T-cell (primary cell): ENCODE measurements around the gene PCDH9. TPM values are rescaled to one million over a fixed set of nuclear protein-coding genes. Genes with fewer than 3 reads are reported as not detected.

ENCODE experiments used
- ATAC-seq, 4 experiments: fragments of 200-7000 bp in 3 of 4; fragments of 150-1000 bp in 1 of 4; cut with Tn5 transposase; replicated peaks in 1 of 4; 1 replicate in 3 of 4; 2 replicates in 1 of 4; pipeline ENCODE4 v1.10.0; 2021; ENCODE audit warnings: moderate library complexity in 3 of 4, mild to moderate bottlenecking in 2 of 4, moderate number of reproducible peaks in 1 of 4
- CTCF ChIA-PET, 2 donors: fragments of 300-600 bp; sonication (Branson Sonifier 250); formaldehyde crosslinking; loops; one replicate each; lab custom pipeline; 2022; ENCODE audit warnings: antibody characterized with exemption in 2 of 2; lab: Charles Lee
- POLR2A ChIA-PET, 2 donors: fragments of 300-600 bp; sonication (Branson Sonifier 250); formaldehyde crosslinking; loops; one replicate each; lab custom pipeline; 2022; ENCODE audit warnings: antibody characterized with exemption in 2 of 2; lab: Charles Lee
- DNase-seq, 35 experiments: peaks; one replicate each; pipeline versions ENCODE4 v3.0.0 to v3.0.0-alpha.2; 2013 to 2023
- H3K27ac ChIP-seq: one replicate; pipeline ENCODE4 v1.5.1; 2013; ENCODE audit warnings: low read length
- H3K27me3 ChIP-seq, 2 experiments: replicated peaks in 1 of 2; 1 replicate in 1 of 2; 2 replicates in 1 of 2; pipeline versions ENCODE4 v1.6.1 to v1.7.0; 2013; ENCODE audit warnings: low read length in 1 of 2, mixed read lengths in 1 of 2; ENCODE audit not compliant: control insufficient read depth in 2 of 2, insufficient read depth in 2 of 2; ENCODE audit errors: extremely low read depth in 1 of 2
- H3K36me3 ChIP-seq, 2 donors: 1 replicate in 1 of 2; 2 replicates in 1 of 2; pipeline versions ENCODE4 v1.6.1 to v1.7.0; 2013; ENCODE audit warnings: low read length in 1 of 2; ENCODE audit not compliant: control insufficient read depth in 2 of 2, insufficient read depth in 1 of 2; ENCODE audit errors: extremely low read depth in 1 of 2
- H3K4me1 ChIP-seq, 2 experiments: 1 replicate in 1 of 2; 2 replicates in 1 of 2; pipeline versions ENCODE4 v1.6.1 to v1.7.0; 2013; ENCODE audit warnings: low read length in 2 of 2, mixed read lengths in 1 of 2; ENCODE audit not compliant: insufficient read depth in 2 of 2, control insufficient read depth in 1 of 2; ENCODE audit errors: extremely low read depth in 1 of 2
- H3K4me3 ChIP-seq, 2 donors: 1 replicate in 1 of 2; 2 replicates in 1 of 2; pipeline versions ENCODE4 v1.5.1 to v1.7.0; 2013; ENCODE audit warnings: mild to moderate bottlenecking in 2 of 2, low read length in 1 of 2, moderate library complexity in 1 of 2; ENCODE audit not compliant: control insufficient read depth in 1 of 2; ENCODE audit errors: extremely low read depth in 1 of 2
- H3K9me3 ChIP-seq: 2 replicates; pipeline ENCODE4 v1.7.0; 2013
- H3K27ac Mint-ChIP-seq, 2 donors: one replicate each; pipeline ENCODE4 v1.8.0; 2020 to 2021; ENCODE audit warnings: mild to moderate bottlenecking in 2 of 2, mixed read lengths in 2 of 2
- H3K27me3 Mint-ChIP-seq, 2 donors: one replicate each; pipeline ENCODE4 v1.8.0; 2021 to 2022; ENCODE audit warnings: mixed read lengths in 2 of 2
- H3K36me3 Mint-ChIP-seq: one replicate; pipeline ENCODE4 v1.8.0; 2021; ENCODE audit warnings: mixed read lengths
- H3K4me1 Mint-ChIP-seq, 3 donors: one replicate each; pipeline ENCODE4 v1.8.0; 2020 to 2022; ENCODE audit warnings: mixed read lengths in 3 of 3, mild to moderate bottlenecking in 1 of 3
- H3K4me3 Mint-ChIP-seq, 3 donors: one replicate each; pipeline ENCODE4 v1.8.0; 2020 to 2022; ENCODE audit warnings: mild to moderate bottlenecking in 3 of 3, mixed read lengths in 3 of 3, moderate library complexity in 3 of 3
- H3K9me3 Mint-ChIP-seq, 3 donors: one replicate each; pipeline ENCODE4 v1.8.0; 2020 to 2022; ENCODE audit warnings: mixed read lengths in 3 of 3
- WGBS: methylation state at CpG from one replicate; pipeline ENCODE4 v1.1.5; 2013; ENCODE audit warnings: missing lambda C conversion rate; ENCODE audit not compliant: insufficient coverage; 5-methylcytosine and 5-hydroxymethylcytosine counted together
- total RNA-seq, 35 experiments: library from RNA in 6 of 35; stranded (reverse) in 6 of 35; fragments of 120-200 nt in 1 of 35; gene quantifications; one replicate each; pipeline versions ENCODE4 v1.2.1 to v1.2.4 and lab custom pipeline; 2013 to 2026

Gene PCDH9
- total RNA-seq, 5 donors from 2014 or later (not counting 1 experiment from before 2014, with no cell fraction given), result 0.38 to 1.3 (median 0.53) TPM

GRCh38 chr13:67146523-67147130 is 83.5 kb downstream of the PCDH9 start:
- no peak overlapping the region for H3K4me3 Mint-ChIP-seq
- DNase-seq (no peak), ATAC-seq (no peak)
- Histone ChIP-seq H3K4me1 (no peaks in the 10 kb centered on the region), H3K27ac (no peak overlapping the region), H3K36me3 (no peaks in the 10 kb centered on the region), H3K27me3 (no peaks in the 10 kb centered on the region), H3K4me3 (no peak overlapping the region), H3K9me3 (no peaks in the 10 kb centered on the region)
- no CpG with 5 or more reads among the region's 4 CpGs for WGBS
- ChIA-PET POLR2A (no interaction called here), CTCF (no interaction called here)
- H3K9me3 Mint-ChIP-seq, result peaks cover 0 to 5% (median 0%) of the 10 kb centered on the region in 3 donors
- H3K4me1 Mint-ChIP-seq, result peaks cover 0 to 8% (median 0%) of the 10 kb centered on the region in 3 donors
- H3K27me3 Mint-ChIP-seq, result no peaks in the 10 kb centered on the region
- H3K27ac Mint-ChIP-seq, result no peak overlapping the region
- no peaks in the 10 kb centered on the region for H3K36me3 Mint-ChIP-seq

GRCh38 chr13:67145950-67146349 is 84.2 kb downstream of the PCDH9 start:
- Mint-ChIP-seq H3K36me3 (no peaks in the 10 kb centered on the region), H3K27ac (no peak overlapping the region), H3K4me1 (peaks cover 0 to 8% (median 0%) of the 10 kb centered on the region in 3 donors), H3K9me3 (peaks cover 0 to 4% (median 0%) of the 10 kb centered on the region in 3 donors), H3K27me3 (no peaks in the 10 kb centered on the region), H3K4me3 (no peak overlapping the region)
- ATAC-seq (no peak), DNase-seq (no peak)
- Histone ChIP-seq H3K36me3 (no peaks in the 10 kb centered on the region), H3K9me3 (no peaks in the 10 kb centered on the region), H3K4me3 (no peak overlapping the region), H3K27me3 (no peaks in the 10 kb centered on the region), H3K27ac (no peak overlapping the region), H3K4me1 (no peaks in the 10 kb centered on the region)
- ChIA-PET POLR2A (no interaction called here), CTCF (no interaction called here)
- WGBS, result no CpG with 5 or more reads among the region's 1 CpG

GRCh38 chr13:67143544-67144115 is 86.5 kb downstream of the PCDH9 start:
- no peak overlapping the region for H3K27ac ChIP-seq
- no peaks in the 10 kb centered on the region for H3K9me3 Mint-ChIP-seq
- ATAC-seq (no peak), DNase-seq (no peak)
- peaks cover 0 to 8% (median 0%) of the 10 kb centered on the region in 3 donors for H3K4me1 Mint-ChIP-seq
- POLR2A ChIA-PET, result no interaction called here
- H3K4me3 Mint-ChIP-seq, result no peak overlapping the region
- WGBS, result no CpG with 5 or more reads among the region's 4 CpGs
- no peaks in the 10 kb centered on the region for H3K36me3 Mint-ChIP-seq
- no peak overlapping the region for H3K27ac Mint-ChIP-seq
- no peaks in the 10 kb centered on the region for H3K4me1 ChIP-seq
- H3K27me3 ChIP-seq, result no peaks in the 10 kb centered on the region
- H3K9me3 ChIP-seq, result no peaks in the 10 kb centered on the region
- CTCF ChIA-PET, result no interaction called here
- no peaks in the 10 kb centered on the region for H3K27me3 Mint-ChIP-seq
- no peaks in the 10 kb centered on the region for H3K36me3 ChIP-seq
- no peak overlapping the region for H3K4me3 ChIP-seq

DNA sequence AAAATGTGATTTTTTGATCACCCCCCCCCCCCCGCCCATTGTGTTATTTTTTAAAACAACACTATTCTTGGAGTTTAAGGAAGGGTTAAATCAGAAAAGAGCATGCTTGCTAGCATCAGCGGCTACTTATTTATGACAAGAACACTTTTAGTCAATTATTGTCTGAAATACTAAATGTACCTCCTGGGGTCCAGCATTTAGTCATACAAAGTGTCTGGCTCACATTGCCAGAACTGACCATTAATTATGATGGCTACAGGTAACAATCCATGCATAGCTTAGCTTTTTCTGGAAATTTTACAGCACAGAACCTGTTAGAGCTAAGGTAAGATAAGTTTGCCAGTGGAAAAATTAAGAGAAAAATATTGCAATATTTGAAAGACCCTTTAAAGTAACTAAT is 90.1 kb downstream of the PCDH9 start:
- Mint-ChIP-seq H3K4me3 (no peak overlapping the region), H3K4me1 (no peaks in the 10 kb centered on the region), H3K27me3 (no peaks in the 10 kb centered on the region), H3K36me3 (no peaks in the 10 kb centered on the region), H3K9me3 (no peaks in the 10 kb centered on the region), H3K27ac (no peak overlapping the region)
- no peaks in the 10 kb centered on the region for H3K27me3 ChIP-seq
- CTCF ChIA-PET, result interaction anchor here in 1 of 2 donors (0.7 kb wide), 1 partner anchor 1439 kb away, joined by 5 read pairs; no protein-coding TSS in a partner anchor
- no peak overlapping the region for H3K4me3 ChIP-seq
- no peaks in the 10 kb centered on the region for H3K4me1 ChIP-seq
- no peaks in the 10 kb centered on the region for H3K9me3 ChIP-seq
- POLR2A ChIA-PET, result no interaction called here
- no peak overlapping the region for H3K27ac ChIP-seq
- WGBS, result no CpG with 5 or more reads among the region's 2 CpGs
- no peak for DNase-seq
- no peak for ATAC-seq
- H3K36me3 ChIP-seq, result no peaks in the 10 kb centered on the region

- no peak overlapping the region for H3K4me3 ChIP-seq
- no peaks in the 10 kb centered on the region for H3K36me3 Mint-ChIP-seq
- no peaks in the 10 kb centered on the region for H3K9me3 ChIP-seq
- H3K27me3 Mint-ChIP-seq, result no peaks in the 10 kb centered on the region
- no peaks in the 10 kb centered on the region for H3K9me3 Mint-ChIP-seq
- H3K27me3 ChIP-seq, result no peaks in the 10 kb centered on the region
- CTCF ChIA-PET, result interaction anchor here in 1 of 2 donors (0.7 kb wide), 1 partner anchor 1438 kb away, joined by 5 read pairs; no protein-coding TSS in a partner anchor
- no peak overlapping the region for H3K4me3 Mint-ChIP-seq
- H3K4me1 Mint-ChIP-seq, result peaks cover 0 to 2% (median 0%) of the 10 kb centered on the region in 3 donors
- DNase-seq (no peak), ATAC-seq (no peak)
- no peak overlapping the region for H3K27ac ChIP-seq
- H3K36me3 ChIP-seq, result no peaks in the 10 kb centered on the region
- 70% methylated on average over 2 of the region's 4 CpGs for WGBS
- POLR2A ChIA-PET, result no interaction called here
- no peak overlapping the region for H3K27ac Mint-ChIP-seq
- no peaks in the 10 kb centered on the region for H3K4me1 ChIP-seq
These were observed 90.6 kb downstream of the PCDH9 start for GRCh38 chr13:67139551-67139950.

DNA sequence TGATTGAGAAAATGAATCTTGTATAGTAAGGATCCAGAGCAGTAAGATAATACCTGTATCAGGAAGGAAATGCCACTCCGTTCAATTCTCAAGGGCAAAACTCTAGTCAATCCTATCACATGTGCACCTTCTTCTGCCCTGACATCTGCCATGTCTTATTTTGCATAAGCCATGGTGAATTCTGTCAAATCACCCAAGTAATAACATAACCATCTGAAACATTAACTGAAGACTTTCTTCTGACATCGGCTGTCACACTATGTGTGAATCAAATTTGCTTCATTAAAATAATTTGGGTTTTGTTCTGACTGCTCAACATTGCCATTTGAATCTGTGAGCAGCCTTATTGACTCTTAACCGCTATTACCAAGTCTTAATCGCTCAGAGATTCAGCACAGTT is 91.2 kb downstream of the PCDH9 start:
- H3K4me3 Mint-ChIP-seq, result no peak overlapping the region
- no peaks in the 10 kb centered on the region for H3K9me3 Mint-ChIP-seq
- 82% methylated on average over 3 of the region's 4 CpGs for WGBS
- Histone ChIP-seq H3K4me1 (no peaks in the 10 kb centered on the region), H3K4me3 (no peak overlapping the region), H3K27me3 (no peaks in the 10 kb centered on the region), H3K27ac (no peak overlapping the region), H3K9me3 (no peaks in the 10 kb centered on the region), H3K36me3 (no peaks in the 10 kb centered on the region)
- ChIA-PET CTCF (interaction anchor here in 1 of 2 donors (0.7 kb wide), 1 partner anchor 1438 kb away, joined by 5 read pairs; no protein-coding TSS in a partner anchor), POLR2A (no interaction called here)
- no peaks in the 10 kb centered on the region for H3K27me3 Mint-ChIP-seq
- no peak for ATAC-seq
- no peak overlapping the region for H3K27ac Mint-ChIP-seq
- H3K4me1 Mint-ChIP-seq, result peaks cover 0 to 7% (median 0%) of the 10 kb centered on the region in 3 donors
- DNase-seq, result no peak
- H3K36me3 Mint-ChIP-seq, result no peaks in the 10 kb centered on the region
